Dermis microvascular lymphatic vessel endothelial cell (primary cell): ENCODE results near the gene CNTN1. TPM values are rescaled to one million over a fixed set of nuclear protein-coding genes. Genes with fewer than 3 reads are reported as not detected.

Source experiments
- DNase-seq, 2 donors: peaks; one replicate each; pipeline versions ENCODE4 v3.0.0 to v3.0.0-alpha.2; 2010; ENCODE audit warnings: low read depth in 2 of 2
- total RNA-seq: library from RNA; depleted of rRNA; stranded (reverse); fragments of >200 nt; gene quantifications from 2 replicates; pipeline ENCODE4 v1.2.1, GENCODE V29; 2014

Gene CNTN1
- total RNA-seq, 1 donor from 2014 or later = not detected

- no peak for DNase-seq
These were observed 142.1 kb downstream of the CNTN1 start for GRCh38 chr12:40834321-40834720.

DNA sequence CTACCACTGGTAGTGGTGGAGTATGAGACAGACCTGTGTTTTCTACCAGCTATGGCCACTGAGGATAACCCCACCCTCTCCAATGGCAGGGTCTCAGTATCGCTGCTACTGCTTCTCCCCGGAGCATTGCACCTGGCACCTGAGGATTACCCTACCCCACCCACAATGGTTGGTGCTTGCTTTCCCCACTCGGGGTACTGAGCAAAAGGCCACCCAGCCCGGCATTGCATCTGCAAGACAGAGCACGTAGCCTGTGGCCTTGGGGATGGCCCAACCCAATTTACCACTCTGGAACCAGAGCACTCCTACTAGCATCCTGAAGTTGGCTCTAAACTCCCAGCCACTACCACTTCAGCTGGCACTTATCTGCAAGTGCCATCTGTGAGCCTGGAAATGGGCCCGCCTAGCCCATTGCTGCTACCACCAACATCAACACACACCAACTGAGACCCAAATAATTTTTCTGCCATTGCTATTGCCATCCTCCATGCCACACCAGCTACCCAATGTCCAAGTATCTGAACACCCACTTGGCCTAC lies 145.7 kb downstream of the CNTN1 start:
- no peak for DNase-seq

DNA sequence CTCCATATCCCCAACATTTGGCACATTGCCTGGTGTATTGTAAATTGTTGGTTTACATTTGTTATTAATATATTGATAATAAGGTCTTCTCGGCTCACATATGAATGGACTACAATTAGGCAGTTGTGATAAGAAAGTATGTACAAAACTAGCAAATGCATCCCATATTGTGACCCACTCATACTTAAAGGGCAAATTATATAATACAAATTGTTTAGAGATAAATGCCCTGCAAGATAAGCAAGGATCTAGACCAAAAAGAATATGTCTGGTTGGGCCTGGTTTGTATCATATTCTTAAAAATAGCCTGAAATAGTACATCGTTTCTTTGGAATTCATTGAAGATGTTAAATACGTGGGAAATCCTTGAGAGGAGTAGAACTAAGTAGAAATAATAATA lies 151.3 kb downstream of the CNTN1 start:
- DNase-seq = no peak

- no peak for DNase-seq
These were observed 161.0 kb downstream of the CNTN1 start for GRCh38 chr12:40853221-40853620.

DNA sequence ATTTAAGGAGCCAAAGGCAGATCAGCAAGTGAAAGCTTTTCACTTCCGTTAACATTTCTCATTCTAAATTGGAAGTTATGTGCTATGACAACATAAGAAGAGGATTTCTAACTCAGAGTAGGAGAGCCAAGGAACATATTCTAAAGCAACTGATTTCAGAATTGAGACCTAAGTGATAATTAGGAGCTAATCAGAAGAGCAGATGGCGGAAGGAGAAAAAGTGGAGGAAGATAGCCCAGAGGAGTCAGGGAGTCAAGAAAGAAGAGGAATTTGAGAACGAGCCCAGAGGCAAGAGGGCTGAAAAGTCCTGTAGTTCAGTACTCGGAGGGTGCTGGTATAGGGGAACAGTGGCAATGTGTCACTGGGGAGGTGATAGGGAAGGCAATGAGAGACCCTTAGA lies 162.4 kb downstream of the CNTN1 start:
- DNase-seq = no peak

DNA sequence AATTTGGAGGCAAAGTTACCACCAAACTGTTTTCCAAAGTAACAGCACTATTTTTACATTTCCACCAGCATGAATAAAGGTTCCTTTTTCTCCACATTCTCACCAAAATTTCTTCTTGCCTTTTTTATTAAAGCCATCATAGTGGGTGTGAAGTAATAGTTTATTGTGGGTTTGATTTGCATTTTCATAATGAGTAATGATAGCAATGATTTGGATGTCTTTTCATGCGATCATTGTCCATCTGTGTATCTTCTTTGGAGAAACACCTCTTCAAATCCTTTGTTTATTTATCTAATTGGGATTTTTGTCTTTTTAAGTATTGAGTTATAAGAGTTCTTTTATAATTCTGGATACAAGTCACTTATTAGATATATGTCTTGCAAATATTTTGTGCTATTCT lies 172.7 kb downstream of the CNTN1 start:
- no peak for DNase-seq

DNA sequence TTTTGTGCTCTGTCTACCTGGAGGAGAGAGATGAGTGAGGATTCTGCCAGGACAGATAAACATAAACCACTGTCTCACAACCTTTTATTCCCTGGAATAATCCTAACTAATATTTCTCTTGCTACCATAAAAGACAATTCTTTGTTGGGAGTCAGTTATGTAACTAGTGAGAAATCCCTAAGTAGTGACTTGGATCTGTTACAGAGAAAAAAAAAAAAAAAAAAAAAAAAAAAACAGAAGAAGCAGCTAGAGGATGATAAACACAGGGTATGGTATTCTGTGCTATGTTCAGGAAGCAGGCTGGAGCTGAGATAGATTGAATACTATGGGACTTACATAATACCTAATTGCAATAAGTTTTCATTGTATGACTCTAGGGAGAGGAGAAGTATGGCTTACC lies 178.7 kb downstream of the CNTN1 start:
- DNase-seq = no peak

DNA sequence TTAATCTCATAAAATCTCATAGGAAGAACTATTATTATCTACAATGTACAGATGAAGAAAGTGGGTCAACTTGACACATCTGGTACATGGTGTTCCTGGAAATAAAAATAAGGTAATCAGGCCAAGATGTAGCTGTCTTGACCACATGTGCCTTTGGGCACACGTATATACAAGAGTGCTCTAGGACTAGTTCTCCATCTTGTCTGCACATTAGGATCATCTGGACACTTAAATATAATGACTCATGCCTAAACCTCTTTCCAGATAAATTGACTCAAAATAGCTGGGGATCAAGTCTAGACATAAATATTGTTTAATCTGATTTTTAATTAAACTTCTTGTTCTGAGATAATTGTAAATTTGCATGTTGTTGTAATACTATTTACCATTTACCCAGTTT lies 182.6 kb downstream of the CNTN1 start:
- no peak for DNase-seq

DNA sequence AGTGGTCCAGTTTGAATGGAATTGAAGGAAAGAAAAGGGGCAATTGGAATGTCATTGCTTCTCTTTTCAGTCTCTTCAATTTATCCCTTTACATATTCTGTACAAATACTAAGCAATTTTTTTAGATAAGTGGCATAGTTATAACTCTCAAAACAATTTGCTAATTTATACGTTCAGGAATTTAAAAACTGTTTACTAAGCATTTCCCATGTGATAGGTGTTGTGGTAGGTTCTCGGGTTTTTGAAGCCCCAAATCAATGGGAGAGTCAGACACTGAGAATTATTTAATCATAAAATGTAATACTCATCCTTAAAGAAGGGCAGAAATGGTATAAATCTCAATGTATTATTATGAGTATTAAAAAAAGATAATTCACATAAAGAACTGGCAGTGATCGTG lies 197.1 kb downstream of the CNTN1 start:
- no peak for DNase-seq

DNA sequence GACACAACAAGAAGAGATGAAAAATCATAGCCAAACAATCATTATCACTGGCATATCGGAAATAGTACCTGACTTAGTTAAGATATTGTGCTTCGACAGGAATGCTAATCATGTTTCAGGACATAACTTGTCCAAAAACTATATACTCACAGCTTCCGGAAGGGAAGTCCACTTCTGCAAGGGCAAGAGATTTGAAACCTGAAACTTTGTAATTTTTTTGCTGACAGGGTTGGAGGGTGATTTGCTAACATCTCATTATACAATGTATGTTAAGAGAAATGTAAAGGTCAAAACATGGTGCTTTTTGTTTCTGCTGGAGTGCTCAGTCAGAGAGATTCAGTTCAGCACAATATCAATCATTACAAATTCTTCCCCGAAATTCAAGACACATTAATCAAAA lies 200.3 kb downstream of the CNTN1 start:
- no peak for DNase-seq

- no peak for DNase-seq
These were observed 206.3 kb downstream of the CNTN1 start for GRCh38 chr12:40898505-40898904.

- peak in 1 of 2 donors; percentile 5 for DNase-seq
These were observed 210.8 kb downstream of the CNTN1 start for GRCh38 chr12:40903040-40903439.

GRCh38 chr12:40907115-40907527 lies 214.9 kb downstream of the CNTN1 start:
- no peak for DNase-seq

DNA sequence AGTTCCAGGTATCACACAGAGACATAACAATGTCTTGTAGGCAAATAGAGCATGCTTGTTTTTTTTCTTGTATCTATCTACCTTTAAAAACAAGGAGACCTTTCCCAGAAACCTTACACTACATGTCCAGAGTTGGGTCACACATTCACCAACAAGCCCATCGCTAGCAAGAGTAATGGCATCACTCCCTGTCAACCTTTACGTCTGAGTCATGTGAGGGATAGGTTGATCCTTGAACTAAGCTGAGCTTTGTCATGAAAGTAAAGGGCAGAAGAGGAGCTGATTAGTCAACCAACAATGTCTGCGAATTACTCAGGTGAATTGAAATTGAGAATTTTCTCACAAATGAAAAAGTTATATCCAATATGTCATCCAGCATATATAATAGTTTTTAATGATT lies 219.4 kb downstream of the CNTN1 start:
- DNase-seq = no peak

DNA sequence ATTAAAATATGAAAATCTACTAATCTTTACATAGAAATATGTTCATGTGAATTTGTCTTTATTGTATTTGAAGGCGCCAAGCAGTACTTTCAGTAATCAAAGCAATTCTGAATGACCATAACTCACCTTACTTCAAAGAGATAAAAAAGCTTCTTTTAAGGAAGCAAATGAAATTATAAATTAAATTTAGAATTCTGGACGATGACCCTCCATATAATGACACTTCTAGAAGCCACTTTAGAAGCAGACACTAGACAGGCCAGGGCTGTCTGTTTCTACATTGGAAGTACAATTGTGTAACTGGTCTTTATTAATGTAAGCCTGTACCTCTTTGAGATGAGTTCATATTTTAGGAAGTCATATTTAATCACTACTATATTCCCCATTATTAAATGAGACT lies 222.9 kb downstream of the CNTN1 start:
- no peak for DNase-seq

DNA sequence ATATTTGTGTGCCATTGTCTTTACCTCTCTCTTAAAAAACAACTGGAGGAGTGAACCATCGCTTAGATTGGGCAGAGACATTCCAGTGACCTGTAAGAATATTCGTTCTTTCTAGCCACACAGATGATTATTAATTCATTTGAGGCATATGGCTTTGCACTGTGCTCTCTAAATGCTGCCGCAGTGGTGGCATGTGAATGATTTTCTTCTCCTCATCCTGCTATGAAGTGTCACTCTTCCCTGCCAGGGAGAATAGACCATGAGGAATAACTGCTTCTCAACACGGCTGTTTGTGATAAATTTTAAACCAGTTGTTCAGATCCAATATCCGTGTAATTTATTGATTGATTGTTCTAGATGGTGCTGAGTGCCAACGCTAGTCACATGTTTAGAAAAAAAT lies 225.3 kb downstream of the CNTN1 start:
- no peak for DNase-seq

- DNase-seq = peak; percentile 2 to 20
These were observed 229.4 kb downstream of the CNTN1 start for GRCh38 chr12:40921563-40922163.

DNA sequence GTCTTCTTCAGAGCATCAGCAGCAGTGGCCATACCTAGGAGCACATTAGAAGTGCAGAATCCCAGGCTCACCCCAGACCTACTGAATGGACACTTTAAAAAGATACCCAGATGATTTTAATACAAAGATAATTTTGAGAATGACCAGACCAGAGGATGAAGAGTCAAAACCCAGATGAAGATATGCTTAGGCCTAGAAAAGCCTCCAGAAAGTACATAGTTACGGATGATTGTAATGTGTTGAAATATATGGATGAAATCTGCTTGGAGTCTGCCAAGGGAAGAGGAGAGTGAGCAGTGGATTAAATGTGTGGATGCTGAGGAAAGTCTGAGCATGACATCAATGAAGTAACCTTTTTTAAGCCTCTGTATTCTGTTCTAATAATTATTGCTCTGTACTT lies 245.7 kb downstream of the CNTN1 start:
- no peak for DNase-seq

DNA sequence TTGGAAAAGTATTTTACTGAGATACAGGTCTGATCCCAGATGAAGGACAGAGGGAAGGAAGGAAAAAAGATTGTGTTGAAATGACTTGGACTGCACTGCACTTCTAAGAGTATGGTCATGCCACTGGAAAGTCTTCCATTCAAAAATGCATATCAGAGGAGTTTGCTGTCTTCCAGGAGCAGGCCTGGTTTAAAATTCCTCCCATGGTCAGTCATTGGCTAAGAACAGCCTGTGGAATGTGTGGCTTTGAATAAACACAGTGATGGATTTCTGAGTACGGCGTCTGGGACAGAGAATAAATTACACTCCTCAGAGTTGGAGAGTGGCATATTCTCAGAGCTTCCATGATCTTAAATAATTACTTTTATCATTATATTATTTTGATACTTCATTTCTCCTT lies 250.1 kb downstream of the CNTN1 start:
- DNase-seq = no peak

- no peak for DNase-seq
These were observed 253.5 kb downstream of the CNTN1 start for GRCh38 chr12:40945772-40946171.

DNA sequence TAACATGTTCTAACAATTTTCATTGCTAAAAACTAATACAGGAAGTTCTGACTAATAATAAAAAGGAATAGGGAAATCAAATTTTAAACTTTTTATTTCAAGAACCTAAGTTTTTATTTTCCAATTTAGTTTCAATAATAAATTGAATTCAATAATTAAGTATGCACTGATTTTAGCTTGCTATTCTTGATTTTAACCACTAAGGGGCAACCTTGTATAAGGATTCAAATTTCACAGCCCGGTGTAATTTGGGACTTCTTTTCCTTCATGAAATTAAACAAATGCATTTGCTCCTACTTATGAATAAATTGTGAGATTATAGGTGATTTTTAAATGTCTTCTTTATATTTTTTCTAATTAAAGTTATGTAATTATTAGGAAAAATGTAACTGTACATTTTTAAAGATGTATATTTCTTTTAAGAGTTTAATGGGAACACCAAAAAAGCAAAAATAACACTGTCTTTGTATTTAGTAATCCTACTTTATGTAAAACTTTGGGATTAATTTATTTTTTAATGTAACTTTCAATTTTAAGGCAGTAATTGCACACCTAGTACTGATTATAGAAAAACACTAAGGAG lies 254.5 kb downstream of the CNTN1 start:
- peak; percentile 11 to 41 for DNase-seq

- no peak for DNase-seq
These were observed 255.6 kb downstream of the CNTN1 start for GRCh38 chr12:40947797-40948196.

DNA sequence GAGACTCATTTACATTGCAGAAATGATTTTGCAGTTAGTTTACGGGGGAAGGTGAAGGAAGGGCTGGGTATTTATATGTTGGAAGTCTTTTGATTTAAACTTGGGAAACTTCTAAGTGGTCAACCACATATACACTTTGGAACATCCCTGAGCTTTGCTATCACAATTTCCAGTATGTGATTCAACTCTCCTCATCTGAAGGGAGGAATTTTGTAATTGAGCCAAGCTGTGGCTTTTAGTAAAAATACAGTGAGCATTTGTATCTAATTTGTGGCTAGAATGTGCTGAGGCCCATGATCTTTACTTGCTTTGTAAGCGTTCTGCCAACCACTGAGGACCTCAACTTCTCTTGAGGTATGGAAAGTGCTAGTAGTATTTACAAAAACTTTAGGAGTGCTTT lies 260.8 kb downstream of the CNTN1 start:
- DNase-seq = no peak

DNA sequence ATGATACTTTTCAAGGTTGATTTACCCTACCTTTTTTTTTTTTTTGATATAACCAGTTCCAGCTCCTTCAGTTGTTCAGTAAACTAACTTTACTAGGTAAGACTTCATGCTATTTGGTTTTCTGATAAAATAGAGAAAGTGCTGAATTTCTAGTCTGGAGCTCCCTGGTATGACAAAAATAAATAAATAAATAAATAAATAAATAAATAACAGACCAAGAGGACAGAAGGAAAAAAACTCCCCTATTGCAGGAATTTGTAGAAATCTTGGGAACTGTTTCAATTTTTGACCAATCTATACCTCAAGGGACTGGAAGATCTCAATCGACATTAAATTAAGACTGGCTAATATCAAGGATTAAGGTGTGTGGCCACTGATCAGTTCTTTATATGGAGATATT lies 265.2 kb downstream of the CNTN1 start:
- no peak for DNase-seq
